IPS-NIHi11 (cell line): ENCODE results near the gene ENAH.

Experiments used
- DNase-seq: peaks from one replicate; pipeline ENCODE4 v3.0.0; 2012; ENCODE audit warnings: mixed read lengths, low spot score

Gene ENAH

DNA sequence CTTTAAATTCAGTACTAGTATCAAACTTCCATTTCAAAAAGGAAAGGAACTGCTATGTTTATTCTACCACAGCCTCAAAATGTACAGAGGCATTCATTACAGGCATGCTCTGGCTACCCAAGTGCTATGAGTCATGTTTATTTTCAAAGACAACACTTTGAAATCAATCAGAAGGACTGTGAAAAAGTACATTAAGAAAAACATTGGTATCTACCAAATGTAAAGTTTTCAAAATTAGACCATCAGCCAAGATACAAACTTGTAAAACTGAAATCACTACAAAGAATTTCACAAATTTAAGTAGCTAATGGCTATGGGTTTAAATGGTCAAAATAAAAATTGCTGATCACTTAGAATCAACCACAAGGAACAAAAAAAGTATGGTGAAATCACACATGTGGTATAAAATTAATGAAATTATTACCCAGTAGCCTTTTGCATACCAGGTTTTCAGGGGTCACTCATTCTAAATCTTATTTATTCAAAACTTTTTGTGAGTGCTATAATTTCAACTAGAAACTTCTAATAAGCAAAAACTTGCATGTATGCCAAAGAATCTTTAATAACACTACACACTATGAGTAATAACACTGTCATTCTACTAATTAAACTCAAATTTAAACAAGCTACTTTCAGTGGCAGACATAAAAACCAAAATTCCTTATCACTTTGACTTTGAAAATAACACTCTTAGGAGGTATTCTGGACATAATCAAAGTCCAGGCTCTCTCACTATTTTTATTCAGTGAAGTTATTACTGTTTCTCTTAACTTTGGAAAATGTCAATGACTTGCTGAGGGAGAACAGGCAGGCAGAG, 49.2 kb downstream of the ENAH start:
- DNase-seq = no peak

DNA sequence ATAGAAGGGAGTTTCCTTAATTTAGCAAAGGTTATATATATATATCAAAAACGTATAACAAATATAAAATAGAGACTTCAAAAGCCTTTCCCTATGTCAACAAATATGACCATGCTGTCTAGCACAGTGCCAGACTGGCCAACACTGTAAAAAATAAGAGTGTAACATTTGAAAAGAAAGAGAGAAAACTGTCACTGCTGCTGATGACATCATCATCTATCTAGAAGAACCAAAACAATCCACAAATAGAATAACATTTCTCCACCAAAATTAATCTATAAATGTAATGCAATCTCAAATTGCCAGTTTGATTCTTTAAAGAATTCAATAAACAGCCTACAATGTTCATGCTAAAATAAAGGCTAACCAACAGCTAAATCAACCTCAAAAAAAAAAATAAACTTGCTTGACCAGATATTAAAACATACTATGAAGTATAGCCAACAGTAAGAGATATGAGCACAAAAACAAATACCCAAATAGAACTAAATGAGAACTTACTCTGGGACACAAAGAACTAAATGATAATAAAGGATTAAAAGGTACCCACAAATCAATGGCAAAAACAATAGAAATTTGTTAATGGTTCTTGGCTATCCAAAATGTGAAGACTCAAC, 50.2 kb downstream of the ENAH start:
- no peak for DNase-seq

DNA sequence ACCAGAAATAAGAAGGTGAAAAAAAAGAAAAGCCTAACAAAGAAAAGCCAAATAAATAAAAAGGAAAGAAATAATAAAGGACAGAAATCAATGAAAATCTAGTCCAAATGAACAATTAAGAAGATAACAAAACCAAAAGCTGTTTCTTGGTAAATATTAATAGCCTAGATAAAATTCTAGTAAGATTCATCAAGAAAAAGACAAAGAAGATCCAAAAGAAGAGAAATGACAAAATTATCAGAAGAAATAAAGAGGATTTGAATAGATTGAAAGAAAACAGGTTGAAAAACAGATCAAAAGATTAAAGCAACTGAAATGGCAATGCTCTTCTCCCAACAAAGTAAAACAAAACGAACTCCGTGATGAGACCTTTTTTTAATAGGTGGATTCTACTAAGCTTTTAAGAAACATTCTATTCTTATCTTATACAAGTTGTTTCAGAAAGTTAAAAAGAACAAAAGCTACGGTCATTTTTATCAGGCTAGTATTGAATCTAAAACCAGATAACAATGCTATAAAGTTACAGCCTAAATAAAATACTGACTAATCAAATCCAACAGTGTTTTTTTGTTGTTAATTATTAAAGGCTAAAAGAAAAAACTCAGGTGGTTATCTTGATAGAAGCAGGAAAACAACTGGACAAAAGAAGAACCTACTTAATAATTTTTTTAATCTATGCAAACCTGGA, 50.9 kb downstream of the ENAH start:
- no peak for DNase-seq

DNA sequence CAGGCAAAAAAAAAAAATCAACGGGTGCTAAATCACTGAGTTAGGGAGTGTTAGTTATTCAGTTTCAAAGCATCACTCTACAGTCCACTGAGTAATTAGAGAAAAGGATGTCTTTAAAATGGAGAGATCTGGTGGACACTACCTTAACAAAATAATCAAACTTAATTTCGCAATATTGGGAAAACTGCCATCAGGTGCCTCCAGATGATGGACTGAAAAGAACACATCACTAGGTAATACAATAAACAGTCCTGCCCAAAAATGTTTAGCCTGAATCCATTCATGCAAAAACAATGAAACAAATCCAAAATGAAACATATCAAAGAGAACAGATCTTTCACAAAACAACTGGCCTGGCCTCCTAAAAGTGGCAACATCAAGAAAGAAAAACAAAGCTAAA, 54.1 kb downstream of the ENAH start:
- DNase-seq = no peak

DNA sequence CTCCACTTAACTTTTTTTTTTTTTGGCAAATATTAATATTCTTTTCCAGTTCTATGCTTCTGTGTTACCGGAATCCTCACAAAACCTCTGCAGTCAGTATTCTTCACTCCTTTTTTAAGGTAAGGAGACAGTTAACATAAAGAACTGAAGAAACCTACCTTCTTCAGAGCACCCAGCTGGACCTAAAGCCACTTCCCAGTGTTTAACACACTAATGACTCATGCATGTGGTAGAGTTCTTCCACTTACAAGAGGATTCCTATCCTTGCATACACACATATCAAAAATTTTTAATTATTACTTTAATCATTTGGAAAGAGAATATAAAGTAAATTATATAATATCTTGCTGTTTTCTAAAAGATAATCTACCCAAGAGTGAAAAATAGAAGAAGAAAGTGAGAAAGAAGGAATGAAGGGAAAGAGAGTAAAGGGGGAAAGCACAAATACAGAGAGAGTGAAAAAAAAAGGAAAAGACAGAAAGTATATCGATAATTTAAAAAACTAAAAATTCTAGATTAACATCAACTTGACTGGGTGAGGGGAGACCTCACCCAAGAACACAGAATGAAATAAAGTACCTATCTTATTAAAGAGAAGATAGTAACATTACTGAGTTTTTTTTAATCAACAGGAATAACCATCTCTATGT, 54.9 kb downstream of the ENAH start:
- no peak for DNase-seq

DNA sequence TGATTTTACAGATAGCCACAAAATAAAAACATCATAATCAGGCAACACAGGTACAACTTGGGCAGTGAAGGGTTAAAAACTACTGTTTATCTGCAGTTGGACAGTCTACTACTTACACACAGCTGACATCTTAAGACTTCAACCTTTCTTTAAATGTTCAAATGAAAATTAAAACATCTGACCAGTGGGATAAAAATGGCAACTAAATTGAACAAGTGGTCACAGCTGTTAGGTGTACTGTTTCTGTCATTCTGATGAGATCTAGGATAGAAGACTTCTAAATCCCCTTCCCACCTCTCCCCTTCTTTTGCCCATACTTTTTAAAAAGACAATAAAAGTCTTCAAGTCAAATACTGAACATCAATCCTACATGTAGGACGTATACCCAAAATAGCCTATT, 56.2 kb downstream of the ENAH start:
- no peak for DNase-seq

DNA sequence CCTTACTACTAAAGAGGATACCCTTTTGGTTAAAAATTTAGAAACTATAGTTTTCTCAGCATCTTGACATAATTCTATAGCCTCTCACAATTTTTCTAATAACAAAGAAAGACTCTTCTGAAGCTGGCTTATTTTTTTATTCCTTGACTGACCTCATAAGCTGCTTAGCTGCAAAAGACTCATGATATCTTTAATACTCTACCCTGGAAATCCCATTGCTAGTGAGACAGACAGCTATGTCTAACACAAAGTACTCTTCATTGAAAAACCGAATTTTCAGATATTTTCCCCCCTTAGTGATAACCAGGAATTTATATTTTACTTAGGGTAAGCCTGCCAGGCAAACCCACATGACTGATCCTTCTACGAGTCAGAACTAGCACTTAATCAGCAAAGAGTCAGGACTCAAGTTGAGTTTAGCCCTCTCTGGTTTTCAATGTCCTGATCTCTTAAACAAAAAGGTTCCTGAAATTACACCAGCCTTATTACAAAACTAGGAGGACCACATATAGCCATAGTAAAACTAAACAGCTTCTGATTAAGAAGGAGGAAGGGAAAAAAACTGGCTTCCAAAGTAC, 56.9 kb downstream of the ENAH start:
- DNase-seq = no peak

DNA sequence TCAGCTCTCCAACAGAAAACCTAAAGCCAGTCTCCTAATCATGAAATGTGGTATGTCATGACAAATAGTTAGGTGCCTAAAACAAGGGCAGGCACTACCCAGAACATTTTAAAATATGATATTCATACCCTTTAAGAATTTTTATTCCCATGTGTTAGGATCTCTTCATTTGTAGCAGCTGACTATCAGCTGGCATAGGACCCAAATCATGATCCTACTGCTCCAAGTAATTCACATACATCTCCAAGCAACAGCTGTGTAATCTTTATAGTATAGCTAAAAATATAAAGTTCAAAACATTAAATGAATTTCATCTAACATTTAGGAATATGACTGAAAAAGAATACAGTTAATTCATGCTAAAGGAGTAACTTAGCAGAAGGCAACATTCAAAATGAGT, 57.5 kb downstream of the ENAH start:
- DNase-seq = no peak

DNA sequence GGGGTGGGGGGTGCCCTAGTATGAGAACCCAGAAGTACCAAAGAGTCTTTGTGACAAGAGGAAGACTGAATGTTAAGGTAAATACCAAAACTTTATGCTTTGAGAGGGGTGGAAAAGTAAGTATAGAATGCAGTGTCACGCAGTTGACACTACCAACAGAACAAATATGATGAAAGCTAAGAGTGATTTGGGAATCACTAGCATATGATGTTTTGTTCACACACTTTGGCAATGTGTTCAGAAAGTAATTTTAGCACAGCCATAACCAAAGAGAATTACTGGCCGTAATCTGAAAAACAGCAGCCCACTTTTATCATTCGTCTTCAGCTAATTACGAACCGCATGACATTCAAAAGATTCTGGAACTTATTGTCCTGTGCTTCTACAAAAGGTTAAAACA, 59.5 kb downstream of the ENAH start:
- no peak for DNase-seq

DNA sequence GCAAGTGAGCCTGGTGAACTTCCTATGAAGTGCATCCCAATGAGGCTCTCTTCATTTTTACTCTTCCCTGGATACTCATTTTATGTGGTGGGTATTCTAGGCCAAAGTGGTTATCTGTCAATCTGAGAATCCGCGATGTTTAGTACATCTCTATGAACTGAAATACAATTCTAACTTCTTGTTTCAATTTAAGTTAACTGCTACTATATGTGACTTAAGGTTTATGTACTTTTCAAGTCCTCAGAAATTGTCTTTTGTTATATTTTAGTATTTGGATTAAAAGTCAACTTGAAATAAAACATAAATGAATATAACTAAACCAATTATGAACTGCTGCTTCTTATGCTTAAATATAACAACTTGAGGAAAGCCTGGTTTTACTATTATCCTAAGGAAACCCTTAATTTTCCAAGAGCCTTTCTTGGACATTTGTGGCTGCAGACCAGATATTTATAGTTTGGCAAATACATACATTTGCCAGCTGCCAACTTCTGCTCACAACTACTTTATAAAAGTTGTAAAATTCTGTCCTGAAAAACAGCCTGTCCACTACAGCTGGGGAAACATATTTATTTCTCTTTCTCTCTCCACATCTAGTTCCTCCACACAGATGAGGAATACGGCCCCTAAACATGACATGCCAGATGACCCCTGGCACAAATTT, 60.4 kb downstream of the ENAH start:
- DNase-seq = no peak

DNA sequence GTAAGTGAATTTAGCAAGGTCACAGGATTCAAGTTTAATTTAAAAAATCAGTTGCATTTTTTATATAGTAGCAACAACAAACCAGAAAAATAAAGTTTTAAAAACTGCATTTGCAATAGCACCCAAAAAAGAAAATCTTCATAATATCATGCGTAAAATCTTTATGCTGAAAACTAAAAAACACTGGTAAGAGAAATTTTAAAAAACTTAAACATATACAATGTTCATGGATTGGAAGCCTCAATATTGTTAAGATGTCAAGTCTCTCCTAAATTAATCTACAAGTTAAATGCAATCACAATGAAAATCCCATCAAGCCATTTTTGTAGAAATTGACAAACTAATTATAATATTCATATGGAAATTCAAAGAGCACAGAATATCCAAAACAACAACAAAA, 65.6 kb downstream of the ENAH start:
- DNase-seq = no peak

DNA sequence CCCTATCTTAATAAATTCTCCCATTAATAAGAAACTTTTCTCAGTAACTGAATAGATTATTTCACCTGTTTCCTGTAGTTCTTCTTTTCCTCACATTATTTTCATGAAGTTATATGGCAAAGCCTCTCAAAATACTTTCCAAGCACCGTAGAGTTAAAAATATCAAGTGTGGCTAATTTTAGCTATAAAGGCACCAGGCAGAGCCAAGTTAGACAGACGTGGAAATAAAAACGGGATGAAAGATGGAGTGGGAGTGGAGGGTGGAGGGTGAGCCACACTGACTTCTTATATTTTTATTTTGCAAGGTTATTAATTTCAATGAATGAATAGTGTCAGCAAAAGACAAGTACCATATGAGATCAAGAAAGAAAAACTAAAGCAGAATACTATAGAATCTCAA, 71.7 kb downstream of the ENAH start:
- no peak for DNase-seq

DNA sequence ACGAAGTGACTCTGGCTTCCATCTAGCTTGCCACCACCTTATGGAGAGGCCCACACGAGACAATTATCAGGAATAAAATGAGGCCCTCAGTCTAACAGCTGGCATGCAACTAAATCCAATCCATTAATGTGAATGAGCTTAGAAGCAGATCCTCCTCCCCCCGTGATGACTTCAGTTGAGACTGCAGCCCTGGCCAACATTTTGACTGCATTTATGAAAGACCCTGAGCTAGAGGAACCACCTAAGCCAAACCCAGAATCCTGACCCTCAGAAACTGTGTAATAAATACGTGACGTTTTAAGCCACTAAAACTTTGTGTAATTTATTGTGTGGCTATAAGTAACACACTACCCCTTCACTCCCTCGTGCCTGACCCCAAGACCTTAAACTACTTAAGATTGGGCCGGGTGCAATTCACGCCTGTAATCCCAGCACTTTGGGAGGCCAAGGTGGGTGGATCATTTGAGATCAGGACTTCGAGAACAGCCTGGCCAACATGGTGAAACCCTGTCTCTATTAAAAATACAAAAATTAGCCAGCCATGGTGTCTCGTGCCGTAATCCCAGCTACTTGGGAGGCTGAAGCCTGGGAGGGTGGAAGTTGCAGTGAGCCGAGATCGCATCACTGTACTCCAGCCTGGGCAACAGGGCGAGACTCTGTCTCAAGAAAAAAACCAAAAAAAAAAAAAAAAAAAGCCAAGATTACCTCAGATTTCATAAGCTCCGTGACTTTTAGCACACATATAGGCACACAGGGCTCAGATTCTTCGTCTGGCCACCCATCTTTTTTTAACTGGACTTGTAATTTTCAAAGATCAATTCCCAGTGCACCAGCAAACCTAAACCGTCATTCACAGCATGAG, 72.5 kb downstream of the ENAH start:
- DNase-seq = no peak

DNA sequence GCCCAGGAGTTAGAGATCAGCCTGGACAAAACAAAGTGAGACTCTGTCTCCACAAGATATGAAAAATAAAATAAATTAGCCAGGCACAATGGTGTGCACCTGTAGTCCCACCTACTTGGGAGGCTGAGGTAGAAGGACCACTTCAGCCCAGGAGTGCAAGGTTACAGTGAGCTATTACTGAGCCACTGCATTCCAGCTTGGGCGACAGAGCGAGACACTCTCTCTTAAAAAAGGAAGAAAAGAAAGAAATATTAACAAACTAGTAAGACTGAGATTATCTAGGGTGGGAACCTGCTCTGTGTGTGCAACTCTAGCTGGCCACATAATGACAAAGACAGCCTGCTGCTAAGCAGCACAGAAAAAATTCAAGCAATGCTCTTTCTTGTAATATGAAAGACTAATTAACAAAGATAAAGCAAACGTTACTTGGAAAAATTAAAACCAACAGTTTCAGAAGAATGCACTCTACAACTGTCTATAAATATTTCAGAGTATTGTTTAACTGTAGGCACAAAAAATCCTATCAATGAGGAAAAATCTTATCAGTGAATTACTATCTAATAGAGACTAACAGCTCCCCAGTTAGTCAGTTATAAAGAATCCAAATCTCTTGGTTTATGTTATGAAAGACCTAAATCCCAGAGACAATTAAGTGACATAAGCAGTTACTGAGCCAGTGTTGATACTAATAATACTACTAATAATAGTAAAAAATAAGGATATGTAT, 74.5 kb downstream of the ENAH start:
- no peak for DNase-seq

DNA sequence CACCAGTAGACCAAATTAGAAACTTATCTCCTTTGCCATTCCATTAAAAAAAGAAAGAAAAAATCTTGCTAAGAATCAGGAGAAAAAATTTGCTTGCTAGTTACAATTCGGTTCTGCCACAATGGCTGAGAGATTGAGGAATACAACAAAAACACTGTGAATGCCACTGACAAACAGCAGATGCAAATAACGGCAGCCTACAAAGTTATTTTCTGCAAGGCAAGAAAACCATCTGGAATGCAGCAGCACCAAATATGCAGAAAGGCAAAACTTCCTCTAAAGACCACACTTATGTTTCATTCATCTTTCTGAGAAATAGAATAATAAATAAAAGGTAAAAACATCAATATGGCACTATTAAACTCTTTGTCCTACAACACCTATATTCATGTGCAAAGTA, 75.7 kb downstream of the ENAH start:
- no peak for DNase-seq

DNA sequence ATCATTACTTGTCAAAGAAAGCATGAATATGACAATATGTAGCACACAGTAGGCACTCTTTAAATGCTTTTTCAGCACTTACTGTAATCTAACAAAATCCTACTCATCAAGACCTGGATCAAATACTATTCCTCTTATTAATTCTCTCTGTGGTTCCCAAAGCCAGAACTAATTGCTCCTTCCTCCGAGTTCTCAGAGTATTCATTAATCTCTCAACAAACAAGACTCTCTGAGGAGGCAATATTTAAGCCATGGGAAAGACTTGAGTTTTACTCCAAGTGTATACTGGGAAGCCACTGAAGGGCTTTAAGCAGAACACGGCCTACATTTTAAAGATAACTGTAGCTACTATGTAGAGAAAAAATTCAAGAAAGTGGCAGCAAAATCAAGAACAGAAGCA, 79.7 kb downstream of the ENAH start:
- DNase-seq = no peak

DNA sequence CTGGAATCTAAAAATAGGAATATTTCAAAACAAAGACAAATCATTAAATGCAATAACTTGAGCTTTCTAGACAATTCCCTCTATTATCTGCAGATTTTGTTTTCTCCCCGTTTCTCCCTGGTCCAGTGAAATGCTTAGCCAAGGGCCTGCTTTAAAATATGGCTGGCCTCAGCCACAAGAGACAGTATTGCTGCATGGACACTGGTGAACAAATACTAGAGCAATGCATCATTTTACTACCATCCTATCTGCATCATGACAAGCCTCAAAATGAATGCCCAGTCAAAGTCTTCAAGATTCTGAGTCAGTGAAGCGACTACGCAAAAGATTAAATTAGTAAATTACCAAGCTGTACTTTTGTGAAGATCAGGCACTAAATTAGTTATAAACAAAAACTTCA, 80.5 kb downstream of the ENAH start:
- DNase-seq = no peak

DNA sequence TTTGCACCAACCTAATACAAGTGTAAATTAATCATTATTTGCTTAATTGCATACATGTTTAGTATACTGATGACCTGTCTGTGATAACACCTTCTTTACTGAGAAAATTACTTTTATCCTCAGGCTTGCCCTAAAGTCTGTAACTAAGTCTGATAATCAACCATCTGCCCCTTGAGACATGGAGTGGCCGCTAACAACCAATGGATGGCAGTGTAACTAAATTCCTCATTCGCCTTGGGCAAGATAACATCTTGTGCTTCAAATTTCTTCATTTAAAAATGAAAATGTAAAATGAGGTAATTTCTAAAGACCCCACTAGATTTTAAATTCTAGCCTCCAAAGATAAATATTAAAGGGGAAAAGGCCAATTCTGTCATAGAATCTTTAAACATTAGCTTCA, 85.1 kb downstream of the ENAH start:
- no peak for DNase-seq

DNA sequence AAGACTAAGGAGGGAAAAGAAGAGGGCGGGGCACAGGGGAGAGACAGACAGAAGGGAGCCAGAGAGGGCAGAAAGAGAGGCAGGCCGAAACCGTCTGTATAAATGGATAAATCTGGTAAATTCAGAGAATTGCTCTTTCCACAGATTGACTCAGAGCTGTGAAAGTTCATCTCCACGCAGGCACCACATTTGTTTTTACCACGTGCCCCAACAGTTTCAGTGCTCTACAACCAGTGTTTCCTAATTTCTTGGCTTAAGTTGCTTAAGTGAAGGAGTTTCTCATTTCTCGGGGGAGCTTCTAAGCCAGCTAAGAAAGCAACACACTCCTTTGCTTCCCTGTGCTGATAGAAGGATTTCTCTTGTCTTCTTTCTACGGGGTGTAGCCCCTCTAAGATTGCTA, 87.1 kb downstream of the ENAH start:
- no peak for DNase-seq

DNA sequence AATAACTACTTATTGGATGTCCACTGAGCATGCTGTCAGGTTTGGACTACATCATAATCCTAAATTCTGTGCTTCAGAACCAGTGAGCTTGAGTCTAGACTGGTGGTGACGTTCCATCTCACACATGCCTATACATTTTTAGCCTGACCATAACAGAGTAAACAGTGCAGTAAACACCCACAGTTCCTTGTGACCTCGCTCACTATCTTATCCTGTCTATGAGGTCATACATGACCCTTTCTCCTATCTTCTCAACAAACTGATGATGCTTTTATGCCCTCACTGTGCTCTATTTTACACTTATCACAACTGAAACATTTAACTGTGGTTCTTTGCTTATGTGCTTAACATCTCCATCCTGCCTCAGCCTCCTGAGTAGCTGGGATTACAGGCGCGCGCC, 91.2 kb downstream of the ENAH start:
- no peak for DNase-seq
